DOHH2 (cell line): ENCODE measurements around the gene PGA5.
A peak's percentile ranks its signal among the peaks of the same experiment; 100 is the strongest.

Experiments
- H3F3A ChIP-seq: fragments of 200-600 bp; sonication (generic), shearing (Covaris generic); 2 replicates; pipeline ENCODE4 v1.6.0; 2016; ENCODE audit warnings: antibody characterized with exemption, mild to moderate bottlenecking; ENCODE audit not compliant: control insufficient read depth, insufficient read depth
- H3K27ac ChIP-seq: fragments of 200-600 bp; sonication (generic); 2 replicates; pipeline ENCODE4 v1.5.1; 2014; ENCODE audit warnings: low read depth, mild to moderate bottlenecking, low read length, moderate library complexity
- H3K27me3 ChIP-seq: fragments of 200-600 bp; sonication (generic); 2 replicates; pipeline ENCODE4 v1.6.1; 2014; ENCODE audit warnings: mild to moderate bottlenecking, low read length, mixed read lengths; ENCODE audit not compliant: control insufficient read depth
- H3K36me3 ChIP-seq: fragments of 200-600 bp; sonication (generic); 2 replicates; pipeline ENCODE4 v1.6.1; 2014; ENCODE audit warnings: mild to moderate bottlenecking, low read length, moderate library complexity, mixed read lengths; ENCODE audit not compliant: control insufficient read depth
- H3K4me1 ChIP-seq: fragments of 200-600 bp; sonication (generic); 2 replicates; pipeline ENCODE4 v1.6.1; 2014; ENCODE audit warnings: mild to moderate bottlenecking, low read length, mixed read lengths; ENCODE audit not compliant: control insufficient read depth
- H3K4me2 ChIP-seq: fragments of 200-600 bp; sonication (generic); 2 replicates; pipeline ENCODE4 v1.6.0; 2014; ENCODE audit warnings: mild to moderate bottlenecking, low read length, moderate library complexity
- H3K4me3 ChIP-seq: fragments of 200-600 bp; sonication (generic); 2 replicates; pipeline ENCODE4 v1.5.1; 2014; ENCODE audit warnings: mild to moderate bottlenecking, low read length, mixed read lengths
- H3K79me2 ChIP-seq: fragments of 200-600 bp; sonication (generic); 2 replicates; pipeline ENCODE4 v1.6.1; 2014; ENCODE audit warnings: mild to moderate bottlenecking, low read length, mixed read lengths; ENCODE audit not compliant: control insufficient read depth
- H3K9me2 ChIP-seq: fragments of 200-600 bp; sonication (generic); replicated peaks from 2 replicates; pipeline ENCODE4 v1.6.1; 2014; ENCODE audit warnings: mild to moderate bottlenecking, low read length, mixed read lengths; ENCODE audit not compliant: control insufficient read depth
- H3K9me3 ChIP-seq: fragments of 200-600 bp; sonication (generic); 2 replicates; pipeline ENCODE4 v1.6.1; 2014; ENCODE audit warnings: antibody characterized with exemption, low read length, mixed read lengths; ENCODE audit not compliant: control insufficient read depth, insufficient read depth
- H4K20me1 ChIP-seq: fragments of 200-600 bp; sonication (generic); 2 replicates; pipeline ENCODE4 v1.6.0; 2014; ENCODE audit warnings: low read depth, mild to moderate bottlenecking, antibody characterized with exemption, low read length, moderate library complexity; ENCODE audit not compliant: control insufficient read depth, insufficient read depth
- EZH2phosphoT487 ChIP-seq: fragments of 200-600 bp; sonication (generic); IDR thresholded peaks from 2 replicates; pipeline ENCODE4 v1.6.1; 2017; ENCODE audit warnings: borderline replicate concordance, mild to moderate bottlenecking, antibody characterized with exemption, low read length, moderate library complexity, mixed read lengths
- TF ChIP-seq, protein P1 (sequence below): fragments of 200-600 bp; sonication (generic); IDR thresholded peaks from one replicate; pipeline ENCODE4 v1.5.1; 2014; ENCODE audit warnings: antibody characterized with exemption, mild to moderate bottlenecking, low read depth, low read length; ENCODE audit not compliant: poor library complexity, severe bottlenecking

Gene PGA5

GRCh38 chr11:61290905-61291690 is 50.1 kb downstream of the PGA5 start:
- Histone ChIP-seq H3K36me3 (peaks cover 10% of the 10 kb centered on the region; the same call in 1 of the 2 replicates), H4K20me1 (no peaks in the 10 kb centered on the region), H3K9me2 (no peaks in the 10 kb centered on the region), H3K4me1 (peaks cover 21% of the 10 kb centered on the region), H3K27ac (no peak overlapping the region), H3K4me3 (no peak overlapping the region), H3K79me2 (peaks cover 18% of the 10 kb centered on the region), H3K9me3 (no peaks in the 10 kb centered on the region), H3F3A (peaks cover 5% of the 10 kb centered on the region; the same call in 1 of the 2 replicates), H3K27me3 (no peaks in the 10 kb centered on the region), H3K4me2 (no peak overlapping the region)
- TF ChIP-seq, protein P1, sequence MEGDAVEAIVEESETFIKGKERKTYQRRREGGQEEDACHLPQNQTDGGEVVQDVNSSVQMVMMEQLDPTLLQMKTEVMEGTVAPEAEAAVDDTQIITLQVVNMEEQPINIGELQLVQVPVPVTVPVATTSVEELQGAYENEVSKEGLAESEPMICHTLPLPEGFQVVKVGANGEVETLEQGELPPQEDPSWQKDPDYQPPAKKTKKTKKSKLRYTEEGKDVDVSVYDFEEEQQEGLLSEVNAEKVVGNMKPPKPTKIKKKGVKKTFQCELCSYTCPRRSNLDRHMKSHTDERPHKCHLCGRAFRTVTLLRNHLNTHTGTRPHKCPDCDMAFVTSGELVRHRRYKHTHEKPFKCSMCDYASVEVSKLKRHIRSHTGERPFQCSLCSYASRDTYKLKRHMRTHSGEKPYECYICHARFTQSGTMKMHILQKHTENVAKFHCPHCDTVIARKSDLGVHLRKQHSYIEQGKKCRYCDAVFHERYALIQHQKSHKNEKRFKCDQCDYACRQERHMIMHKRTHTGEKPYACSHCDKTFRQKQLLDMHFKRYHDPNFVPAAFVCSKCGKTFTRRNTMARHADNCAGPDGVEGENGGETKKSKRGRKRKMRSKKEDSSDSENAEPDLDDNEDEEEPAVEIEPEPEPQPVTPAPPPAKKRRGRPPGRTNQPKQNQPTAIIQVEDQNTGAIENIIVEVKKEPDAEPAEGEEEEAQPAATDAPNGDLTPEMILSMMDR = peak; percentile 60
- TF ChIP-seq EZH2phosphoT487 = no peak

DNA sequence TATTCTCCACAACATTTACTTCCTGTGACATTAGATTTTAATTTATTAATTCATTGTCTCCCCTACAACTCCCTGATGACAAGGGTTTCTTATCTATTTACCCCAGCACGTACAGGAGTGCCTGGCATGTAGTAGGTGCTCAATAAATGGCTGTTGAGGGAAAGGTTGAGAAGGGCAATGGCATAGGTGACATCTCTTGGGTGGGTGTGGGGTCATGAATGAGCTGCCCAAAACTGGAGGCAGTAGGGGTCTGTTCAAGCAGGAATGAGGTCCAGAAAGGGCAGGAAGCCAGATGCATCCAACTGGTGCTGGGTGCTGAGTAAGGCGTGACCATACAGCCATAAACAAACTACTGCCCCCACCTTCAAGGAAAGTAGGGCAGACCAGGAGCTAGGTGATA is 51.4 kb downstream of the PGA5 start:
- H3K9me3 ChIP-seq = no peaks in the 10 kb centered on the region
- H3K4me1 ChIP-seq = peaks cover 21% of the 10 kb centered on the region
- no peaks in the 10 kb centered on the region for H3K27me3 ChIP-seq
- no peak overlapping the region for H3K4me3 ChIP-seq
- H4K20me1 ChIP-seq = no peaks in the 10 kb centered on the region
- peaks cover 18% of the 10 kb centered on the region for H3K79me2 ChIP-seq
- H3K9me2 ChIP-seq = no peaks in the 10 kb centered on the region
- H3F3A ChIP-seq = peaks cover 10% of the 10 kb centered on the region; the same call in 1 of the 2 replicates
- peaks cover 13% of the 10 kb centered on the region for H3K36me3 ChIP-seq
- no peak overlapping the region for H3K27ac ChIP-seq
- no peak overlapping the region for H3K4me2 ChIP-seq
- TF ChIP-seq, protein P1 = no peak
- no peak for TF ChIP-seq EZH2phosphoT487

DNA sequence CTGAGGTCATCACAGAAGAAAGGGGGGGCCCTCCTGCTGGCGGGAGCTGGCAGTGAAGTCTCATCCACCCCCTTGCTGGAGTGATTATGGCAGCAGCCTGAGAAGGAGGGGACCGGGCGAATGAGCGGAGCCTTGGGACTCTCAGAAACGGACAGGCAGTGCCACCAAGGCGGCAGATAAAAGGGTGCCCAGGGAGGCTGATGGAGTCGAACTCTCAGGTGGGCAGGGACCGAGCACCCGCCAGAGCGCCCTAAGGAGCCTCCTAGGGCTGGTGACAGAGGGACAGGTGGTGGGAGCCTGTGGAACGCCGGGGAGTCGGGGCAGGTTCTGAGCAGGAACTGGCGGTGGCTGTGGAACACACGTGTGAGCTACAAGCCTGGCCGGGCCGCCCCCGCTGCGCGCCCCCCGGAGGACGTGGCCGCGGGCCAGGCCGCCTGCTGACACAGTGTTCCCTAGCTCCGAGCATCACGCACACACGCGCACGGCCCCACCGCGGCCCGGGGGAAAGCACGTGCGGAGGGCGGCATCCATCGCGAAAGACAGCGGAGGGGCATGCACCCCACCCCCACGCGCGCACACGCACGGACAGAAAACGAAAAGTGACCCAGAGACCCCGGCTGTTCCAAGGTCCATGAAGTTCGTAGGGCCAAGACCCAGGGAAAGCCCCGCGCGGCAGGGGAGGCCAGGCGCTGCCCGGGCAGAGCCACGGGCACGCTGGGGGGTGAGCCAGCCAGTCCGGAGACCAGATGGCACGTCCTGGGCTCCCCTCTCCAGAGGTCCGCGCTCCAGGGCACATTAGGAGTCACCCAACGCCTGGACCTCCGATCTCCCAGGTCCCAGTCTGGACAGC is 53.1 kb downstream of the PGA5 start:
- Histone ChIP-seq H3K27me3 (no peaks in the 10 kb centered on the region), H3K9me2 (no peaks in the 10 kb centered on the region), H3K79me2 (peaks cover 18% of the 10 kb centered on the region), H3K9me3 (no peaks in the 10 kb centered on the region), H4K20me1 (no peaks in the 10 kb centered on the region), H3F3A (peaks cover 21% of the 10 kb centered on the region), H3K4me1 (peaks cover 21% of the 10 kb centered on the region), H3K4me3 (peak overlapping the region; percentile 87), H3K36me3 (peaks cover 30% of the 10 kb centered on the region), H3K4me2 (peak overlapping the region; percentile 85), H3K27ac (peak overlapping the region; percentile 72)
- TF ChIP-seq, protein P1 = no peak
- TF ChIP-seq EZH2phosphoT487 = no peak
